Ovary (tissue), 9 donors: ENCODE data around the gene RNF215. TPM values are rescaled to one million over a fixed set of nuclear protein-coding genes. Genes with fewer than 3 reads are reported as not detected.

ENCODE experiments used
- DNase-seq, 5 donors: peaks; one replicate each; pipeline ENCODE4 v3.0.0-alpha.2; 2019 to 2020
- H3K27ac ChIP-seq, 2 donors: fragments of 200-600 bp; one replicate each; pipeline versions ENCODE4 v1.5.1 to v1.8.0; 2019 to 2022
- H3K27me3 ChIP-seq: fragments of 200-600 bp; one replicate; pipeline ENCODE4 v1.8.0; 2022
- H3K36me3 ChIP-seq: fragments of 200-600 bp; sonication (generic); one replicate; pipeline ENCODE4 v1.5.1; 2019
- H3K4me1 ChIP-seq: one replicate; pipeline ENCODE4 v1.8.1; 2013; ENCODE audit warnings: mild to moderate bottlenecking, moderate library complexity; ENCODE audit not compliant: insufficient read depth
- H3K4me3 ChIP-seq: fragments of 200-600 bp; sonication (generic); one replicate; pipeline ENCODE4 v1.5.1; 2017
- H3K9me3 ChIP-seq, 2 donors: fragments of 200-600 bp in 1 of 2; sonication (generic) in 1 of 2; one replicate each; pipeline versions ENCODE4 v1.5.1 to v1.8.1; 2013 to 2019; ENCODE audit warnings: mild to moderate bottlenecking in 1 of 2, moderate library complexity in 1 of 2
- CTCF ChIP-seq, 3 donors: fragments of 450-650 bp in 2 of 3; fragments of 200-600 bp in 1 of 3; IDR thresholded peaks; one replicate each; pipeline versions ENCODE4 v1.5.1 to v1.8.0; 2016 to 2022; ENCODE audit warnings: antibody characterized with exemption in 3 of 3, mild to moderate bottlenecking in 1 of 3
- EP300 ChIP-seq: sonication (generic); formaldehyde crosslinking; IDR thresholded peaks from one replicate; pipeline ENCODE4 v1.6.1; 2017; ENCODE audit warnings: antibody characterized with exemption
- POLR2A ChIP-seq: fragments of 450-650 bp; IDR thresholded peaks from one replicate; pipeline ENCODE4 v1.6.1; 2017; ENCODE audit warnings: antibody characterized with exemption, mild to moderate bottlenecking, moderate library complexity
- WGBS, 3 donors: extraction: QIAGEN DNeasy Blood & Tissue Kit in 1 of 3; methylation state at CpG; one replicate each; pipeline versions ENCODE4 v1.1.5 to v1.1.7; 2013 to 2017; 5-methylcytosine and 5-hydroxymethylcytosine counted together
- intact Hi-C, 4 donors: fragments of 100-400 bp; cut with DNase I; formaldehyde crosslinking; loops; one replicate each; pipeline versions ENCODE4 v1.11.0 to v1.15.1; 2022 to 2023
- polyA plus RNA-seq, 2 donors: library from polyadenylated mRNA; stranded (reverse); fragments of 200-250 nt in 1 of 2; fragments of 350-450 nt in 1 of 2; fragmentation: Illumina TruSeq in 1 of 2; extraction: RNeasy Lipid Tissue Mini Kit (QIAGEN cat#74804) in 1 of 2; gene quantifications; one replicate each; pipeline ENCODE4 v1.2.3, GENCODE V29; 2013 to 2014
- total RNA-seq, 7 donors: library from RNA; depleted of rRNA in 2 of 7; stranded (reverse); fragments of >200 nt in 2 of 7; fragmentation: NEBNext Ultra II Directional in 3 of 7; extraction: Animal tissue kit (Norgen Biotek cat#: 25700) in 3 of 7; gene quantifications; one replicate each; pipeline versions ENCODE4 v1.1.0 to v1.2.4, GENCODE V29; 2016 to 2023
- donor health status: DM: no; HTN: no; CAD: no; lungs with moderate emphysema.
- donor health status: DM: no; HTN: no; CAD: no.
- donor health status: Bipolar disorder and iron deficiency.
- donor health status: DM: yes; HTN: yes; CAD: no.
- donor health status: DM: no; HTN: no; CAD: no.
- donor health status: DM: yes; HTN: yes; CAD: no.

RNF215 gene
- total and polyA plus RNA-seq, 9 donors: 2.9 to 26.1 (median 14.0) TPM

GRCh38 chr22:30373331-30374325 is 13.6 kb downstream of the RNF215 start:
- H3K9me3 ChIP-seq: no peaks in the 10 kb centered on the region
- no peak overlapping the region for H3K4me3 ChIP-seq
- intact Hi-C loops: no loop called here
- no peak for TF ChIP-seq CTCF (IDR thresholded peaks at IDR 0.05)
- no peak for TF ChIP-seq POLR2A
- TF ChIP-seq EP300: no peak
- no peak overlapping the region for H3K27ac ChIP-seq
- no peaks in the 10 kb centered on the region for H3K27me3 ChIP-seq
- DNase-seq: no peak
- no peaks in the 10 kb centered on the region for H3K36me3 ChIP-seq
- 71 to 74% (median 74%) methylated on average over 32 to 33 of the region's 33 CpGs for WGBS, 3 donors
- no peaks in the 10 kb centered on the region for H3K4me1 ChIP-seq

DNA sequence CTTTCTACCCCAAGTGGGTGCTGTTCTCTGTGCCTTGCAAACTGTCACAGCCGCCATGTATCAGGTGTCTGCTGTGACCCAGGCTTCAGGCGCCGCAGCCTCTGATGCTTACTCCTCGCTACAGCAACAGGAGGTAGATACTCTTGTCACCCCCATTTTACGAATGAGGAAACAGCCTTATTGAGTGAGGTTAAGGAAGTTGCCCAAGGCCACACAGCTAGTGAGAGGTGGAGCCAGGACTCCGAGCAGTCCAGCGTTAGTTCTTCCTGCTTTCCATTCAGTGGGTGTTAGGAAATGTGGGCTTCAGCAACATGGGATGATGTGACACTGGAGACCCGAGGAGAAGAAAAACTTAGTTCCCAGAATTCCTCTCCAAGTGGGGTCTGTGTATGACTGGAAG is 14.3 kb downstream of the RNF215 start:
- DNase-seq: no peak
- Histone ChIP-seq H3K27ac (no peak overlapping the region), H3K27me3 (no peaks in the 10 kb centered on the region), H3K4me1 (no peaks in the 10 kb centered on the region), H3K4me3 (no peak overlapping the region), H3K9me3 (no peaks in the 10 kb centered on the region), H3K36me3 (no peaks in the 10 kb centered on the region)
- TF ChIP-seq EP300: no peak
- WGBS, 3 donors: 40 to 57% (median 52%) methylated on average over 8 of the region's 8 CpGs
- intact Hi-C loops: no loop called here

- TF ChIP-seq CTCF (IDR thresholded peaks at IDR 0.05): no peak
- no peak for TF ChIP-seq EP300
- TF ChIP-seq POLR2A: no peak
- intact Hi-C loops: no loop called here
- Histone ChIP-seq H3K36me3 (no peaks in the 10 kb centered on the region), H3K4me3 (no peak overlapping the region), H3K4me1 (no peaks in the 10 kb centered on the region), H3K27ac (no peak overlapping the region), H3K27me3 (no peaks in the 10 kb centered on the region), H3K9me3 (no peaks in the 10 kb centered on the region)
- no peak for DNase-seq
- WGBS, 3 donors: 69 to 72% (median 70%) methylated on average over 13 of the region's 13 CpGs
Observed at GRCh38 chr22:30371981-30372380, 15.2 kb downstream of the RNF215 start.

GRCh38 chr22:30371321-30371720 is 15.9 kb downstream of the RNF215 start:
- Histone ChIP-seq H3K36me3 (no peaks in the 10 kb centered on the region), H3K27me3 (no peaks in the 10 kb centered on the region), H3K4me1 (no peaks in the 10 kb centered on the region), H3K9me3 (no peaks in the 10 kb centered on the region), H3K27ac (no peak overlapping the region), H3K4me3 (no peak overlapping the region)
- DNase-seq: no peak
- WGBS, 3 donors: 88 to 91% (median 89%) methylated on average over 9 of the region's 9 CpGs
- intact Hi-C loops: no loop called here
- TF ChIP-seq CTCF (IDR thresholded peaks at IDR 0.05) (no peak), EP300 (no peak), POLR2A (no peak)

GRCh38 chr22:30370641-30371230 is 16.5 kb downstream of the RNF215 start:
- Histone ChIP-seq H3K27ac (no peak overlapping the region), H3K27me3 (no peaks in the 10 kb centered on the region), H3K9me3 (no peaks in the 10 kb centered on the region), H3K4me1 (no peaks in the 10 kb centered on the region), H3K36me3 (no peaks in the 10 kb centered on the region), H3K4me3 (no peak overlapping the region)
- 61 to 69% (median 66%) methylated on average over 16 to 19 of the region's 19 CpGs for WGBS, 3 donors
- DNase-seq: no peak
- intact Hi-C loops: no loop called here
- no peak for TF ChIP-seq EP300
- TF ChIP-seq POLR2A: no peak
- TF ChIP-seq CTCF (IDR thresholded peaks at IDR 0.05): no peak
